ENCODE results near the gene IFNL3.
"Not testable (repeated sequence)": the region's sequence is repeated elsewhere in the genome, so short reads cannot be mapped to it uniquely, and the experiment has no call there.

Gene IFNL3

DNA sequence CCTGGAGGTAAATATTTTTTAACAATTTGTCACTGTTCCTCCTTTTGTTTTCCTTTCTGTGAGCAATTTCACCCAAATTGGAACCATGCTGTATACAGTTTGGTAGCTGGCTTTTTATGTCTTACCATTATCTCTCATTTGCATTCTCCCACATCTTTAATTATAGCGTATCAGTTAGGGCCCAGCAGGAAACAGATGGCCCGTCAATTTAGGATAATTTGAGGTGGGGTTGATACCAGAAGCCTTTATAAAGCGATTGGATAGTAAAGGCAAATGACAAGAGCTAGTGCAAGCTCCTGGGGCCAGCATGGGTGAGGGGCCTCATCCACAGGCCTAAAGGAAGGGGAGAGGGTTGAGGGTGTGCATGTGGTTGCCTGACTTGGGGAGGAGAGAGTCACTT lies 7.7 kb upstream of the IFNL3 start:
- no peak for DNase-seq

- DNase-seq = no peak
These were observed 7.0 kb upstream of the IFNL3 start for GRCh38 chr19:39251846-39252245.

- no peak for DNase-seq
These were observed 6.3 kb upstream of the IFNL3 start for GRCh38 chr19:39251081-39251480.

- DNase-seq = no peak
These were observed 4.0 kb upstream of the IFNL3 start, which contains the start of gene IFNL4 for GRCh38 chr19:39248806-39249205. Gene IFNL4, minus strand, starts transcription at chr19:39248856.

DNA sequence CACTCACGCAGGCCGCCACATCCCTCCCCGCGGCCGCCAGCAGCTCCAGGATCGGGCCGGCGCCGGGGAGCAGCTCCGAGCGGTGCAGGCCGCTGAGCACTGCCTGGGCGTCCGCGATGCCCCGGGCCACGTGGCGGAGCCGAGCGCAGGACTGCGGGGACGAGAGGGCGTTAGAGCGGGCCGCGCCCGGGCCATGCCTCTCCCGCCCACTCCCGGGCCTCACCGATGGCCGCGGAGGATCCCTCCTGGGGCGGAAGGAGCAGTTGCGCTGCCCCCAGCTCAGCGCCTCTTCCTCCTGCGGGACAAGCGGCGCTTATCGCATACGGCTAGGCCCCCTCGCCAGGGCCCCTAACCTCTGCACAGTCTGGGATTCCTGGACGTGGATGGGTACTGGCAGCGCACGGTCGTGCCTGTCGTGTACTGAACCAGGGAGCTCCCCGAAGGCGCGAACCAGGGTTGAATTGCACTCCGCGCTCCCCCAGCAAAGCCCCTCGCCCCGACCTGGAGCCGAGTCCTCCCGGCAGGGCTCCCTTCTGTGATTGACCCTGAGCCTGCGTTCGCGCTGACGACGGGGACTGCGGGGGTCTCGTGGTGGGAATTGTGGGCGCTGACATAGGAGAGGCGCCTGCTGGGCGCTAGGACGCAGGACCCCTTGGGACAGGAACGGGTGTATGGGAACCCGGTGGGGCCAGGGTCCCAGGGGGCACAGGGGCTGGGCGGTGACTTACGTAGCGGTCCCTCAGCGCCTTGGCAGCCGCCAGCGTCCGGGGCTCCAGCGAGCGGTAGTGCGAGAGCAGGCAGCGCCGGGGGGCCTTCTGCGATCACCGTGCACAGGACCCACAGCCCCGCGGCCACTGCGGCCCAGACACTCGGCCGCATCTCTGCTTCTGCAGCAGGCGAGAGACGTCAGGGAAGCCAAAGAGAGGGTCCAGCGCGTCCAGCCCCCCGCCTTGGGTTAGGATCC lies 3.2 kb upstream of the IFNL3 start:
- DNase-seq = no peak

GRCh38 chr19:39246951-39247669 lies 2.3 kb upstream of the IFNL3 start:
- DNase-seq = peak; percentile 69

- DNase-seq = not testable (repeated sequence)
These were observed 360 bp upstream of the IFNL3 start for GRCh38 chr19:39245166-39245565.

DNA sequence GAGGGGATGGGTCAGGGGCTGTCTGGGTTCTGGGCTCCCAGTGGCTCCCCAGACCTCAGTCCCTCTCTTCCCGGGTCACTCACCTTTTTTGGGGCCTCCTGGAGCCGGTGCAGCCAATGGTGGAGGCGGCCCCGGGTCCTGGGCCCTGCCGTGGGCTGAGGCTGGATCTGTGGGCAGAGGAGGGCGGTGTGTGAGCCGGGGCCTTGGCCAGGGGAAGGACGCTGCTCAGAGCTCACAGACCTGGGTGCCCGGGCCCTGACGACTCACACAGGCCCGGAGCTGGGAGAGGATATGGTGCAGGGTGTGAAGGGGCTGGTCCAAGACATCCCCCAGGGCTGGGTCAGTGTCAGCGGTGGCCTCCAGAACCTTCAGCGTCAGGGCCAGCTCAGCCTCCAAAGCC lies 1.1 kb downstream of the IFNL3 start:
- DNase-seq = not testable (repeated sequence)

DNA sequence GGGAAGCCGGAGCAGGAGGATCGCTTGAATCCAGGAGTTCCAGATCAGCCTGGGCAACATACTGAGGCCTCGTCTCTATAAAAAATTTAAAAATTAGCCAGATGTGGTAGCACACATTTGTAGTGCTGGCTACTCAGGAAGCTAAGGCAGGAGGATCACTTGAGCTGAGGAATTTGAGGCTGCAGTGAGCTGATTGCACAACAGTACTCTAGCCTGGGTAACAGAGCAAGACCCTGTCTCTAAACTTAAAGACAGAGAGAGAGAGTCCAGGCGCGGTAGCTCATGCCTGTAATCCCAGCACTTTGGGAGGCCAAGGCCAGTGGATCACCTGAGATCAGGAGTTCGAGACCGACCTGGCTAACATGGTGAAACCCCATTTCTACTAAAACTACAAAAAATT lies 4.4 kb downstream of the IFNL3 start:
- DNase-seq = no peak

DNA sequence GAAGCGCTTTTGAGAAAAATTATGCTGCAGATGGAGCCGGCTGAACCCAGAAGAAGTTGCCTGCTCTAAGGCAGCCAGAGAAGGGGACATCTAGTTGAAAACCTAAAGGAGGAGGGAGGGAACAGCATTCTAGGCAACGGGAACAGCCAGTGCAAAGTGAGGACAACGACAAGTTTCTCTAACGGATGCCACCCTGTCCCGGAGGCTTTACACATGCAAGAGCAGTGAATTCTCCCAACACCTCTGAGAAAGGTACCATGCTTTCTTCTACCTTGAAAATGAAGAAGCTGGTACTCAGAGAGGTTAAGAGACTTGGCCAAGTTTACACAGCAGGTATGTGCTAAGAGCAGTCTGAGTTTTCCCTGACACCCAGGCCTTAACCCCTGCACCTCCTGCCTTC lies 5.9 kb downstream of the IFNL3 start:
- DNase-seq = no peak

DNA sequence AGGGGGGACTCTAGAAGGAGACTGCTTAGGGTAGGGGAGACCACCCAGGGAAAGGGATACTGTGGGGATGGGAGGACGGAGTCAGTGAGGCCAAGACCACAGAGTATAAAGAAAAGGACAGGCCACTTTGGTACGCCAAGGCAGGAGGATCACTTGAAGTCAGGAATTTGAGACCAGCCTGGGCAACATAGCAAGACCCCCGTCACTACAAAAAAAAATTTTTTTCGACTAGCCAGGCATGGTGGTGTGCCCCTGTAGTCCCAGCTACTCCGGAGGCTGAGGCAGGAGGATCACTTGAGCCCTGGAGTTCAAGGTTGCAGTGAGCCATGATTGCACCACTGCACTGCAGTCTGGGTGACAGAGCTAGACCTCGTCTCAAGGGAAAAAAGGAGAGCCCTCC lies 6.6 kb downstream of the IFNL3 start:
- no peak for DNase-seq

DNA sequence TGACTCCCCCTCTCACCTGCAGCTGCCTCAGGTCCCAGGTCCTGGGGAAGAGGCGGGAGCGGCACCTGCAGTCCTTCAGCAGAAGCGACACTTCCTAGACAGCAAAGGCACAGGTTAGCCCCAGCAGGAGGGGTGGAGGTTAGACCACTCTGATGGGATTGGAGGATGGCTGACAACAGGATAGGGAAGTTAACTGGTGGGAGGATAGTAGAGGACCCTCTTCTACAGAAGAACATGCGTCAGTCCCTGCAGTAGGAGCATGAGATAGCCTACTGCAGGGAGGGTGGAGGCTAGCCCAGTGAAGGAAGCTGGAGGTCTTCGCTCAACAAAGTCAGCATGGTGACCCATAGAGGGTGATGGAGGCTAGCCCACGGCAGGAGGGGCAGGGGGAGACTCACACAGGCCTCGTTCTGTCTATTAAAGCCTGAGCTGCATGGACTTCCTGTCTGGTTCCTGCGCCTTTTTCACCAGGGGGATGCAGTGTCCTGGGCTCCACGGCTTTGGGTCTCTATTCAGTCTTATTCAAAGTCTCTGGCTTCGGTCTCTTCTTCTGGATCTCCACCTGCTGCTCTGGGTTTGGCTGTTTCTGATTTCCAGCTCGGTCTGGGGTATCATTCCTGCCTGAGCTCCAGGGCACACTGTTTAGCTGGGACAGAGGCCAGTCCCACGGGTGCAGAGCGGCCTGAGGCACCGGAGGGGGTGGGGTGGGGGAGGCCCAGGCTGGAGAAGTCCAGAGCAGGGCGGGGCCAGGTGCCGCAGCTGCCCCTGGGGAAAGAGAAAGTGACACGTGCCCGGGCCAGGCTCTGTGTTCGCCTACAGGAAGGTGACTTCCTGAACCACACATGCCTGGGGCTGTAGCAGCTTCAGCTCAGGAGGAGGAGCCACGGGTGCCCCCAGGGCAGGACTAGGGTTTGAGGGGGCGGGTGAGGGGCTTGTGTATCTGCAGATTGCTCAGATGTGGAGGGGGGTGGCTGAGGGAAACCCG lies 7.3 kb downstream of the IFNL3 start:
- DNase-seq = peak; percentile 76

- peak; percentile 64 for DNase-seq
These were observed 8.3 kb downstream of the IFNL3 start for GRCh38 chr19:39236527-39236926.

DNA sequence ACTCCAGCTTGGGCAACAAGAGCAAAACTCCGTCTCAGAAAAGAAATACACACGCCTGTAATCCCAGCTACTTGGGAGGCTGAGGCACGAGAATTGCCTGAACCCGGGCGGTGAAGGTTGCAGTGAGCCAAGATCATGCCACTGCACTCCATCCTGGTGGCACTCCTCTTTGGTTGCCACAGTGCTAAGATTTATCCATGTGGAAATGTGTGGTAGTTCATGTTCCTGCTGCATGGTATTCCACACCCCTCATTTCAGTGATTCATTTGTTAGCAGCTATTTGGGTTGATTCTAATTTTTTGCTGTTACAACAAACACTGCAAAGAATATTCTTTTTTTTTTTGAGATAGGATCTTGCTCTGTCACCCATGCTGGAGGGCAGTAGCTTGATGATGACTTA lies 12.1 kb downstream of the IFNL3 start:
- DNase-seq = no peak

GRCh38 chr19:39230096-39230764 lies 14.6 kb downstream of the IFNL3 start:
- DNase-seq = no peak

GRCh38 chr19:39224910-39225309 lies 19.9 kb downstream of the IFNL3 start:
- DNase-seq = no peak

DNA sequence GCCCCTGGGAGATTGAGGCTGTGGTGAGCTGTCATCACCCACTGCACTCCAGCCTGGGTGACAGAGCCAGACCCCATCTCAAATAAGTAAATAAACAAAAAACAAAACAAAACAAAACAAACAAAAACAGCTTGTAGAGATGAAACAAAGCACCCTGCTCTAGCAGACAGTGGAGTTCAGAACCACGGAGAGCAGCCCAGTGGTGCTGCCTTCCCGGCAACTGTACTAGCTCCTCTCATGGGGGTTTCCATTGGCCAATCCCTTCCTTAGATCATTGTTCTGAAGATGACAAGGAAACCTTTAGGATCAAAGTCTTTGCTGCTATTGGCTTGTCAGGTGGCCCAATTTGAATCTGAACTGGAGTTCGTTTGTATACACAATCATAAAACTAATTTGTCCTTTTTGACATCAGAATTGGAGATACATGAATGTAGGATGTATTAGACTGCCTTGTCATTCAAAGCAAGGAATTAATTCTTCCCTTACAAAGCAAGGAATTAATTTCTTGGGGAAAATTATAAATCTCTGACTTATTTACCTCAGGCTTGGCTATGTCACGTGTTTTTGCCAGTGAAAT lies 21.0 kb downstream of the IFNL3 start:
- DNase-seq = no peak

GRCh38 chr19:39219108-39219507 lies 25.7 kb downstream of the IFNL3 start:
- not testable (repeated sequence) for DNase-seq

GRCh38 chr19:39218230-39219007 lies 26.4 kb downstream of the IFNL3 start:
- DNase-seq = no peak

DNA sequence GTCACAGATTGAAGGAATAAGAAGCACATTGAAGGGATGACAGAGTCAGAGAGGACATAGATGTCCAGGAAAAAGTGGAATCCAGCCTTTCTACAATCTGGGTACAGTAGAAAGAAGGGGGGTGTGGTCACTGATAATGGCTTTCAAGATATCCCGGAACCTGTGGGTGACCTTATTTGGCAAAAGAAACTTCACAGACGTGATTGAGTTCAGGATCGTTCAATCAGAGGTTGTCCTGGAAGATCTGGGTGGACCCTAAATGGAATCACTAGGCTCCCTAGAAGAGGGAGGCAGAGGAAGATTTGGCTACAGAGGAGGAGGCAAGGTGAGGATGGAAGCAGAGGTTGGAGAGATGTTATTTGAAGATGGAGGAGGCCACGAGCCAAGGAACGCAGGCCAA lies 27.7 kb downstream of the IFNL3 start:
- DNase-seq = no peak

DNA sequence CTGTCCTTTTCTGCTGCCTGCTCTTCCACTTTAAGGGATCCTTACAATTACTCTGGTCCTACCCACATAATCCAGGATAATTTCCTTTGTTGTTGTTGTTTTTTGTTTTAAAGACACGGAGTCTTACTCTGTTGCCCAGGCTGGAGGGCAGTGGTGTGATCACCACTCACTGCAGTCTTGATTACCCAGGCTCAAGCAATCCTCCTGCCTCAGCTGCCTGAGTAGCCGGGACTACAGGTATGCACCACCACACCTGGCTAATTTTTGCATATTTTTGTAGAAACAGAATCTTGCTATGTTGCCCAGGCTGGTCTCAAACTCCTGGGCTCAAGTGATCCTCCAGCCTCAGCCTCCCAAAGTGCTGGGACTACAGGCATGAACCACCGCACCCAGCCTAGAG lies 29.5 kb downstream of the IFNL3 start:
- not testable (repeated sequence) for DNase-seq
